ENCODE results near the gene MTMR10.

MTMR10 gene, protein sequence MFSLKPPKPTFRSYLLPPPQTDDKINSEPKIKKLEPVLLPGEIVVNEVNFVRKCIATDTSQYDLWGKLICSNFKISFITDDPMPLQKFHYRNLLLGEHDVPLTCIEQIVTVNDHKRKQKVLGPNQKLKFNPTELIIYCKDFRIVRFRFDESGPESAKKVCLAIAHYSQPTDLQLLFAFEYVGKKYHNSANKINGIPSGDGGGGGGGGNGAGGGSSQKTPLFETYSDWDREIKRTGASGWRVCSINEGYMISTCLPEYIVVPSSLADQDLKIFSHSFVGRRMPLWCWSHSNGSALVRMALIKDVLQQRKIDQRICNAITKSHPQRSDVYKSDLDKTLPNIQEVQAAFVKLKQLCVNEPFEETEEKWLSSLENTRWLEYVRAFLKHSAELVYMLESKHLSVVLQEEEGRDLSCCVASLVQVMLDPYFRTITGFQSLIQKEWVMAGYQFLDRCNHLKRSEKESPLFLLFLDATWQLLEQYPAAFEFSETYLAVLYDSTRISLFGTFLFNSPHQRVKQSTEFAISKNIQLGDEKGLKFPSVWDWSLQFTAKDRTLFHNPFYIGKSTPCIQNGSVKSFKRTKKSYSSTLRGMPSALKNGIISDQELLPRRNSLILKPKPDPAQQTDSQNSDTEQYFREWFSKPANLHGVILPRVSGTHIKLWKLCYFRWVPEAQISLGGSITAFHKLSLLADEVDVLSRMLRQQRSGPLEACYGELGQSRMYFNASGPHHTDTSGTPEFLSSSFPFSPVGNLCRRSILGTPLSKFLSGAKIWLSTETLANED

DNA sequence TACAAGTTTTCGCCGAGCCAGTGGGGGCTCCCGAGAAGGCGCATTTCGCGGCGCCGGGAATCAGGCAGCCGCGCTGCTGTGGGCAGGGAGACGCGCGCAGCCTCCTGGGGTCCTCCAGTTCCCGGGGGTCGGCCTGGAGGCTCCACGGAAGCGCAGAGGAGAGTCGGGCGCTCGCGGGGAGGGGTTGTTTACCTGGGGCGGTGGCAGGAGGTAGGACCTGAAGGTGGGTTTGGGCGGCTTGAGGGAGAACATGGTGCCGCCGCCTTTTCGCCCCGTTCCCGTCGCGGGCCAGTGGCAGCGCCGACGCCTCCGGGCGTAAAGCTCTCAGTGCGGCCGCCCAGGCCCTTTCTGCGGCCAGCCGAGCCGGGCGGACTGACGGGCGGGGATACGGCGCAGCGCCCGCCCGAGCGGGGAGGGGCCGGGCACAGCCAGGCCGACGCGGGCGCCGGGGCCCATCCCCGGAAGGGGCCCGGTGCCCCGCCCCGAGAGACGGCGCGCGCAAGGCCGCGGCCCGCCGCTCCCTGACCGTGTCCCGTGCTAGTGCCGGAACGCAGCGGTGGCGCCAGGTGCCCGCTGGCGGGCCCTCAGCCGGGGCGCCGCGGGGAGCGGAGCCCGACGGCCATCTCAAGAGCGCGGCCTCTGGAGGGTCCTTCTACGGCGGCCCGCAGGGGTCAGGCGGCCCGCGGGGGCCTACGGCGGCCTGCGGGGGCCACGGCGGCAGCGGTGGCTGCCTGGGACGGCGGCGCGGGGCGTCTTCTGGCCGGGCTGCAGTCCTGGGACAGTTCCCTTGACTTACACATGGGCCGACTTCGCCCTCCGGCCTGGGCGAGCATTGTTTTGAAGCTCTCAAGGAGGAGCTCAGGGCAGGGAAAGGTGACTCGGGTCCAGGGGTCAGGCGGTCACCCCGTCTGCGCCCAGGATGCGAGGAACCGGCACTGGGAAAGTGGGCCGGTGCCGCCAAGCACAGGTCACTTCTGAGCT, at the start of gene MTMR10:
Gene MTMR10, minus strand, starts transcription at position 374 of the 981 bp plus-strand sequence. Its CDS starts 122 bp downstream, at position 252.
- peak; percentile 35 for DNase-seq

DNA sequence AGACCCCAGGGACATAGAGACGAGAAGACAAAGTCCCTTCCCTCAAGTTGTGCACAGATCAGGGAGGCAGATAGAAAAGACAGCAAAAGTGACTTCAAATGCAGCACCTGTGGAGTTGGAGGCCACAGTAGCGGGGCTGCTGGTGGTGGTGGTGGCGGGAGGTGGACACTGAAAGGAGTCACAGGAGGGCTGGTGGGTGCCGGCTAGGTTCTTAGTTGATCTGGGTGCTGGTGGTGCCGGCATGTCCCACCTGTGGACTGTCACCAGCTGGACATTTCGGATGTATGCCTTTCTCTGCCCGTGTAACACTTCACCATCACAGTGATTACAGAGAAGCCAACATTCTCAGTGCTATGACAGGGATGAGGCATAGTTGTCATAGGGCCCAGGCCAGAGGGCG, 49.2 kb upstream of the MTMR10 start:
- no peak for DNase-seq

DNA sequence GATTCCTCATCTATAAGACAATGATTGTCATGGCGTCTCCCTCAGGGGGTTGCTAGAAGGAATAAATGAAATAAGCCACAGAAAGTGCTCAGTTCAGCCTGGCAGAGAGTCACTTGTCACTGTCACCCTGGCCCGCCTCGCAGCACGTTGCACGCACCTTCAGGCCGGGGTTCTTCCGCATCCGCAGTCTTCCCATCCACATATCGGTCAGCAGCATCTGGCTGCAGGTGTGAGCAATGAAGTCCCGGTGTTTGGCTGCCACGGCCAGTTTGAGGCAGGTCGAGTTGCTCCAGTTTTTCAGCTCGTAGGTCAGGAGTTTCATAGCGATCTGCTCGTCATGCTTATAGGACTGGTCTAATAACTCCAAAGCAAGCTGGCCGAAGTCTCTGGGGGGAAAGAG, 48.5 kb upstream of the MTMR10 start:
- DNase-seq: no peak

DNA sequence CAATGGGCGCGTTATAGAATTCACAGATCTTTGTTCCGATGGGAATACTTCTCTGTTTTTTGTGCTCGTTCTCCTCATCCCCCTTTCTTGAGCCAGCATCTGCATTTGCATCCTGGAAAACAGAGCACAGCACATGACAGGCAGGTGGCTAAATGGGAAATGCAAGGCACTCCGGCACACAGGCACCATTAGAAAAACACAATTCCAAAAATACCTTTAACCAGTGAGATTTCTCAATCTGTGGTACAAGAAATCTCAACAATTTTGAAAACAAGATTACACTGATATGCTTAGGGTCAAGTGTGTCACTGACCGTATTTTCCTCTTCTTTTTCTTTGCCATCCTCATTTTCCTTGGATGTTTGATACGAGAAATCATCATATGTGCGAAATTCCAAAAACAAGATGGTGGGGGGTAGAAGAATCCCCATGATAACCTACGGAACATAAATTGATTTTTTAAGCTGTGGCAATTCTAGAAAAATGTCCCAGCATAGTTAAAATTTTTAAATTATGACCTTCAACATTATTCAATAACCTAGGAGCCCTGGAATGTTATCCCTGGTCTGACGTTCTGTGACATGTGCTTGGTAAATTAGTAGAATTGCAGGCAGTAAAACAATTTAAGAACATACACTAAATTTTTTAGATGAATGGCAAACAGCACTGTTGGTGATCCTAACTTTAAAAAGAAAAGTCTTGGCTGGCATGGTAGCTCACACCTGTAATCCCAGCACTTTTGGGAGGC, 46.5 kb upstream of the MTMR10 start:
- DNase-seq: no peak

DNA sequence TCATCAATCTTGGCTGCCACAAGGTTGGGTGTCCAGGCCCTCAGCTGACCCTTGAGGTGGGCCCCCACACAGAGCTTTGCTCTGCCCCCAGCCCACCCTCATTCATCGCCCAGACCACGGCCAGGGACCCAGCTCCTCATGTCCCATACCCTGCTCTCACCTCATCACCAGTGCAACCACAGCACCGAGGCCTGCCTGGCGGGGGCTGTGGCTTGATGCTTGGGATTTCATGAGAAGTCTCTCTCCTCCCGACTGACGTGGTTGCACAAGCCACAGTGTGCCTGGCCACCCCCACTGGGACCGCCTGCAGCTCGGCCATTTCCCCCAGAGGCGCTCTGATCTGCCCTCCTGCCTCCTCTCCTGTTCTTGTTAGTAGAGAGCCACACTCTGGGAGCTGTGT, 45.4 kb upstream of the MTMR10 start:
- no peak for DNase-seq

DNA sequence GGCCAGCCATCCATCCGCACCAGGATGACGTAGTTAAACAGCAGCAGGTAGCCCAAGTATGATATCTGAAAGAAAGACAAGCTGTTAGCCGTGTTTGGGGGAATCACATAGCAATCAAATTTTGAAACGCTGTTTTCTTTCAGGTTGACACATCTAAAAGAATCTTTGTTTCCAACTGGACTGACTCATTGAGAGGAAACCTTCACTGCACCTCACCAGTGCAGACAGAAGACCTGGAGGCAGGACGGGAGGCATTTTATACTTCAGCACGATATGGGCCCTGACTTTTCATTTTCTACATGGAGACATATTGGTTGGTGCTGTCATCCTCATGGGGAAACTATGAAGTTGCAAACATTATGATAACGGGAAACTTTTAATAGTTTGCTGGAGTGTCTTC, 44.2 kb upstream of the MTMR10 start:
- DNase-seq: no peak

DNA sequence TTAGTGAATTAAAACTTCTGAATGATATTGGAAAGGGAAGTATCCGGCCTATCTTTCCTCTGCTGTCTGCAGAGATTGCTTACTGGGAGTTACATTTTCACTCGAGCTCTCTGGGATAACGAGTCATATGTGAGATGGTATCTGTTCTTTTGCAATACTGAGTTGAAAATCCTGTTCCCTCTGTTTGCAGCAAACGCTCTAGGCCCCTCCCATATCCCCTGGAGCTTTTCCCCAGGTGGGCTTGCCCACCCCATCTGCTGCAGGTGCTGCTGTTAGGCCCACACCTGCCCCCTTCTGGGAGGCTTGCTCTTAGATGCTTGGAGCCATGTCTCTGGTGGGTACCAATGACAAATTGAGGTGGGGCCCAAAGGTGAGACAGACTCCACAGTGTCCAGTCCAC, 42.7 kb upstream of the MTMR10 start:
- no peak for DNase-seq

DNA sequence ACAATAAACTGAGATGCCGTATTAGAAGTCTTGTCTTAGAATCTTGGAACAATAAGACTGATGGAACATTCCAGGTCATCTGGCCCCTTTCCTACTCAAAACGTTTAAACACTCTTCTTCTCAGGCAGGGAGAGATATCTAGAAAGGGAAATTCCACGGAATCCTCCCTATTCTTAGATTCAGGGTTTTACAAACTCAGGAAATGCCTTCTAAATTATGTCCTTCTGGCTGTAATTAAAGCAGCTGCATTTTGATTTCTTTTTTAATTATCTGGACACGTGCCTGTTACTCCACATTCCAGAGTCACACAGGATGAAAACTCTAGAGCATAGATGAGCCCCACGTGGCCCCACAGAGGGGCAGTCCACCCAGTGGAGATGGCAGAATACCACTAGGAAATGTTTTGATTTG, 41.5 kb upstream of the MTMR10 start:
- DNase-seq: no peak

DNA sequence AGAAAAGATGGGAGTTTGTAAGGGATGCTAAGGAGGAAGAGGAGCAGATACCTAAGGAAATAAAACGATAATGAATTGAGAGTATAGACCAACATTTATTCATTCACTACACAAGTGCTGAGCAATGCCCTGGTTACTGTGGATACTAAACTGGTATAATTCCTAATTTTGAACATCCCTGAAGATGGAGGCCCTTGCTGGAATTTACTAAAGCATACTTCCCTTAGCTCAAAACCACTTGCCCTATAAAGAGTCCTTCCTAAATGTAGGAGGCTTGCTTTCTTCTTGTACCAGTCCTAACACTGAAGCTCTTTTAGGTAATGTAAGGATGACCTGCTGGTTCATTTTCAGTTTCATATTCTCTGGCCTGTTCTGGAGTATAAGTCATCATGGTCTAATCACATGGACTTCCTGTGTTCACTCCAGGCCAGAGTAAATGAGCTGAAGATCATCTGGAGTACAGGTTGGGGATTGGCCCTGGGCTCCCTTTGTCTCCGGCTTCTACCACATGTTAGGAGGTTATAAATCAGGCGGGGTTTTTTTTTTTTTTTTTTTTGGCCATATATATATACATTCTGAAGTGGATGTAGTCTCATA, 40.1 kb upstream of the MTMR10 start:
- DNase-seq: no peak

DNA sequence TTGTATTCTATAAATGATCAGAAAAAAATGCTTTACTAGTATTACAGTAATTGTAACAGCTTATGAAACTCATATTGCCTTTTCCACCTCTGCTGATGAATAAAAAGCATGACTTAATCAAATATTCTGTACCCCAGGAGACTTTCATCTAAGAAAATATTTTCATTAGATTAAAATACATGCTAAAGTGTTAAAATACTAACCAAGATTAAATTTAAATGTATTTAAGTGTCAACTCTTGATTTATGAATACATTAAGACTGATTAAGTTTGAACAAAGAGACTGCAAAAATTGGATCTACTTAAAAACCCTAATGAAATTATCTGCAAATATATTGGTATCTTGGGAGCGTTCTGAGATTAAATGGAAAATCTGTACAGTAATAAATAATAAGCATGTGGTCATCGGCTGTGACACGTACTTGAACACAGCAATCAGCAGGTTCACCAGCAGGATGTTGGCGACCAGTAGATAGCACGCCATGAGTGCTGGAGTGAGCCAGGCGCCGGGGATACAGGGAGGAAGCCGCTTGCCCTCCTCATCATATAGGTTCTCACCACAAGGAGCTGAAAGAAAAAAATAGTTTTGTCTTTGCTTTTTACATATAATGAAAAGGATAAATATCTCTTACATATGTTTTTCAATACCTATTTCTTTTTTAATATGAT, 36.6 kb upstream of the MTMR10 start:
- no peak for DNase-seq

DNA sequence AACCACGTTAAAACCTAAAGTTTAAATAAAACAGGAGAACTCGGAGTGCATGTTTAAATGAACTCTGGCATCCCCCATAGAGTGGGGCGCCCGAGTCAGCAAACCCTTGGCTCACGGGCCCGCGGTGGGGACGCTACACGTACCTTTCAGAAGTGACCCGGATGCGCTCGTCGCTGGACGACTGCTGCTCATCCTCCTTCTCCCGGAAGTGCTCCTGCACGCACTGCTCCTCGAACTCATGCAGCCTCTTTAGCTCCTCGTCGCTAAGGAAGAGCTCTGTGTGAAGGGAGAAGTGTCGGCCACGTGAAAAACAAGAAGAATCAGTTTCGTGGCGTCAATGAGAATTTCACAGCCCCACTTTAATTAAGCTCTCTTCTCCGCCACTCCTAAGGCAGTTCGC, 34.6 kb upstream of the MTMR10 start:
- DNase-seq: no peak

DNA sequence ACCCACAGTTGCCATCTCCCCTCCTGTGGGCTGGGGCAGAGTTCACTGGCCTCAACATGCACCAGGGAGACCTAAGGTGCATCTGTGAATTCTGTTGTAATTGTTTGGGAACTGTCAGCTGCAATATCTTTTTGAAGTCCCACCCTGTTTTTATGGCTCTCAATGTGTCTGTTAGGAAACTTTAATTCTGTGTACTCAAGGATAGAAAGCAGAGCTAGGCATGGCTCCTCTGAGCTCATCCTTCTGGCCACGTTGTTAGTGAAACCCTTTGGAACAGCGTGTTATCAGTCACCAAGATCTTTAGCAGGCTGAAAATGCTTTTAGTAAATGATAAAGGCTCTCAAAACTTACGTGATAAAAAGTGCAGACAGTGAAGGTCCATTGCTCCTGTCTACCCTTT, 33.6 kb upstream of the MTMR10 start:
- no peak for DNase-seq

DNA sequence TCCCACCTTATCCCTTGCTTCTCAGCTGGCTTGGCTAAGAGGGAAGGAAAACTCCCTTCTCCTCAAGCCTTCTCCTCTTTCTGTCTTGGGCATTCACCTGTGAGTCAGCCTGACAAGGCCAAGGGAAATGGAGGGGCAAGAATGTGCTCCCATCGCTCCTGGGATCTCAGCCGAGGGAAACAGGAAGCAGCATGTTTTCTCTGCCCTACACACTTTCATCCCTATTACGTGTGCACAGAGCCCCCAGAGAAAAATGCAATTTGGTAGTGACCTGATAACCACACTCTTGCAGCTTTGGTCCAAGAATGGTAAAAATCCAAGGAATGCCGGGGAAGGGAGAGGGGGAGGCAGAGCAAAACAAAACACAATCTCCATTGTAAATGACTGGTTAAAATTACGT, 32.9 kb upstream of the MTMR10 start:
- no peak for DNase-seq

DNA sequence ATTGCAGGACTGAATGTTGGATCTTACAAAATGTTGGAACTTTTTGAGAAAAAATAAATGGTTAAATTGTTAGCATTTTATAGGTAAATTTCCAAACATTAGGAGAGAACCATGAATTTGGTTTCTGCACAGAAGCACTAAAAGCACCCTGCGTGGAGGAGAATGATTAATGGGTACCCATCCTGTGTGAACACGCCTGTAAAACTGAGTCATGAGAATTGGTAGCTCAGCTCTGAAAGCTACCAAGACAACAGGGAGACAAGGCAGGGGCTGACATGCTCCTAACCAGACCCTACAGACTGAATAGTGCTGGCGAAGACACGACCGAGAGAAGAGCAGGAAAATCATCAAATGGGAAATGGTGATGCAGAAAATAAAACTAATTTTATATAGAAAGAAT, 32.4 kb upstream of the MTMR10 start:
- DNase-seq: no peak

DNA sequence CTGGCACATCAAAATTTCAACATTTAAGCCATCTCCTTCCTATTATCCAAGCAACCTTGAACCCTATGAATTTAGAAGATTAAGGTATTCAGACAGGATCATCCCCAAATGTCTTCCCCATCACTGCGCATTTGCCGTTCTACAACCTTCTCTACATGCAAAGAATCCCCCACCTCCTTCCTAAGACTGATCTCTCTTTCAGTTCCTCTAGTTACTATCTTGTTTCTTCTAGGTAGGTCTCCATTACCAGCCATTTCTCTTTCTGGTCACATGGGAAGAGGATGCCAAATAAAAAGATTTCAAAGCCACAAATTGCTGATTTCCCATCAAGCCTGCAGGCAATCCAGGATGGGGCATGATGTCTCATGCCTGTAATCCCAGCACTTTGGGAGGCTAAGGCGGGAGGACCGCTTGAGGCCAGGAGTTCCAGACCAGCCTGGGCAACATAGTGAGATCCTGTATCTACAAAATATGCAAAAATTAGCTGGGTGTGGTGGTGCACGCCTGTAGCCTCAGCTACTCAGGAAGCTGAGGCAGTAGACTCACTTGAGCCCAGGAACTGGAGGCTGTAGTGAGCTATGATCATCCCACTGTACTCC, 29.7 kb upstream of the MTMR10 start:
- DNase-seq: no peak

DNA sequence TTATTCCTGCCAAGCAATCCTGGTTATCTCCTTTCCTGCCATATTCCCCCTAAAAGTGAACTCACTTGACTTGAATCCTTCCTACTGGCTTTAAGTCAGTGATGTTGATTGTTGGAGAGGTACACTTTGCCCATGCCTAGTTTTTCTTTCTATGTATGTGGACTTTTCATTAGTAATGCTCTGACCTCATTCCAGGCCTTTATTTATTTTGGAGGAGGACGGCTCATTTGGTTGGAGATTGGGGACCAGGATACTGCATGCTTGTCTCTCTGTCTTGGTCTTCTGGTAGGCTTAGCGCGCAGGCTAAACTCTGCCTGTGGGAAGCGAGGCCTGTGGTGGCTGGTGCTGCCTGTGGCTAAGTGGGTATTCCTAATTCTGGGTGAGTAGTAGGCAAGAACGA, 29.1 kb upstream of the MTMR10 start:
- no peak for DNase-seq

DNA sequence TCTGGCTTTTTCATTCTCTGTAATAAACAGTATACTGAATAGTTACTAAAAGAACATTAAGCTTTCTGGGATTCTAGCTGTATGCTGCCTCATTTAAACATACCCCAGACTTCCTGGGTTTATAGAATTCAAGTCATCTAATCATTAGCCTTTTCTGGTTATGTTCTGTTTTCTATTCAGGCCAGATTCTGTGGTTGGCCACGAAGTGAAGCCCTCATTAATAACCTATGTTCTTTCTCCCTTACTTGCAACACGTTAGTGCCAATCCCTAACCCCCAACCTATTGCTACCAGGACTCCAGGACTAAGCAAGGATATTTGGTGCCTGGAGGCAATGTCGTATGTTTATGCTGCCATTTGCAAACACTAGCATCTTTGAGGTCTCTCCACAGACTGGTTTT, 28.6 kb upstream of the MTMR10 start:
- DNase-seq: no peak

DNA sequence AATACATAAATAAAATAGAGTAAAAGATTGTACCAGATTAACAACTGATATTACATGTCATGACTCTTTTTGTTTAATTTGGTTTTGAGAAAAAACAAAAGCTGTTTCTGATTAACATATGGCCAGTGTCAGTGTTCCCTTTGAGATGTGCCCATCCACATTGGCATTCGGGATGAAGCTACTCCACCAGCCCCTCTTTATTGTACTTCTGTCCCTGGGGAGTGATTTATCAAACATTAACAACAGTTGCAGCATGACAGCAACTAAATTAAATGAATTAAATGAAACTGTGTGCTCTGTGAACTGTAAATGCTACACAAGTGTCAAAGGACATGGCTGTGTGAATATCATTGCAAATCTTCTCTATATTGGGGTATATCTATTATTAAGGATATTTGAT, 25.9 kb upstream of the MTMR10 start:
- DNase-seq: no peak

DNA sequence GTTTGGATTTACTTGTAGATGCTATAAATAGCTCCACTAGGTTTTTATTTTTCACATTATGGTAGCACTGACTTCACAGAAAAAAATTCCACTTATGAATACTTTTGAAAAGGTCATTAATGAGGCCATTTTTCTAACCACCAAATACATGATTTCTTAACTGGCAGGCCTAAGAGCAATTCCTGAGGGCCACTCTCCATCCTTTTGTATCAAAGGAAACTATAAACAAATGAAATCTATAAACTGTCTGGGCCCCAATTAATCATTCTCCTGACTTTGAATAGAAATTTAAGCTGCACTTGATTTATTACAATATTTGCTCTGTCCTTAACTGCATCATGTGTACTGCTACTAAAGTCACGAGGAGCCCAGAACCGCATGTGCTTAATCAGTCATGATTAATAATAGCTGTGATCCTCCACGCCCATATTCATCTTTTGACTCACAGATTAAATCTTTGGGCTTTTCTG, 25.1 kb upstream of the MTMR10 start:
- DNase-seq: no peak

DNA sequence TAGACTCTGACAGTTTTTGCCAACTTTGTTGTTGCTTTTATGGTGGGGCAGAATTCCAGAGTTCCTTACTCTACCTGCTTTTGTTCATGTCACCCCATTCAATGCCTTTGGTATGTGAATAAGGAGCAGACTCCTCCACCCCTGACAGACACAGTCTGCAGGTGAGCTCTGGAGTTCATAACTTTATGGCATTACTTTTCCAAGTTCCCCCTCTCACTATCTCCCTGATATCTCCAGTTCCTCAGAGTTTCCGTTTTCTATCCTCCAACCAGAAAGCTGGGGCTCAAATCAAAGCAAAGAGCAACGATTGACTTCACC, 23.1 kb upstream of the MTMR10 start:
- DNase-seq: no peak

Data from NCI-H1048 (cell line).